GM19240 (cell line): Measurements from ENCODE around the gene CACNG4.

Experiments used
- DNase-seq: peaks from one replicate; pipeline ENCODE4 v3.0.0; 2011; ENCODE audit warnings: low spot score; ENCODE audit not compliant: insufficient read length

Gene CACNG4

GRCh38 chr17:66984730-66985129, 20.2 kb downstream of the CACNG4 start:
- DNase-seq, result no peak

- DNase-seq, result no peak
Measured at GRCh38 chr17:66985338-66986237, 21.1 kb downstream of the CACNG4 start.

DNA sequence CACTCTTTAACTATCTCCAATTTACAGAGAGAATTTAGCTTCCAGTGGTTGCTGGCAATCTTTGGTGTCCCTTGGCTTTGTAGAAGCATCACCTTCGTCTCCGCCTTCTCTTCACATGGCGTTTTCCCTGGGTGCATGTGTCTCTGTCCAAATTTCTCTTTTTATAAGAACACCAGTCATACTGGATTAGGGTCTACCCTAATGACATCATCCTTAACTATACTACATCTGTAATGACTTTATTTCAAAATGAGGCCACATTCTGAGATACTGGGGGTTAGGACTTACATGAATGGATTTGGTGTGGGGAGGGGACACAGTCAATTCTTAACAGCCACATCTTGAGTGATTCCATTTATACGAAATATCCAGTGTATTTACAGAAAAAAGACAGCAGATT, 22.2 kb downstream of the CACNG4 start:
- no peak for DNase-seq

DNA sequence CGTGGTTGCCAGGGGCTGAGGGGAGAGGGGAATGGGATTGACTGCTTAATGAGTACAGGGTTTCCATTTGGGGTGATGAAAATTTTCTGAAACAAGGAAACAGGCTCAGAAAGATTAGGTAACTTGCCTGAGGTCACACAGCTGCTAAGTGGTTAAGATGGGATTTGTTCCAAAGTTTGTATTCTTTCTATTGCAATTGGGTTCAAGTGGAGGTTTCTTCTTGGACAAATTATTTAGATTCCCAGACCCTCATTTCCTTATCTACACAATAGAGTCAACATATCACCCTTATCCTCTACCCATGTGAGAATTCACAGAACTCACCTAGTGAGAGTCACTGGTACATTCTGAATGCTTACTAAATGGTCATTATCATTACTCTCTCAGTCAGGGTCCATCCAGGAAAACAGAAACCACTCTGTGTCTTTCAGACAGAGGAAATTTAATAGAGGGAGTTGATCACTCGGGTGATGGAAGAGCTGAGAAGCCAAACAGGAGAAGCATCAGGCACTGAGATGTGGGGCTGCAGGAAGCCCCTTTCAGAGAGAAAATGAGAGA, 22.6 kb downstream of the CACNG4 start:
- DNase-seq, result no peak

- no peak for DNase-seq
Measured at GRCh38 chr17:66988069-66988798, 23.7 kb downstream of the CACNG4 start.

DNA sequence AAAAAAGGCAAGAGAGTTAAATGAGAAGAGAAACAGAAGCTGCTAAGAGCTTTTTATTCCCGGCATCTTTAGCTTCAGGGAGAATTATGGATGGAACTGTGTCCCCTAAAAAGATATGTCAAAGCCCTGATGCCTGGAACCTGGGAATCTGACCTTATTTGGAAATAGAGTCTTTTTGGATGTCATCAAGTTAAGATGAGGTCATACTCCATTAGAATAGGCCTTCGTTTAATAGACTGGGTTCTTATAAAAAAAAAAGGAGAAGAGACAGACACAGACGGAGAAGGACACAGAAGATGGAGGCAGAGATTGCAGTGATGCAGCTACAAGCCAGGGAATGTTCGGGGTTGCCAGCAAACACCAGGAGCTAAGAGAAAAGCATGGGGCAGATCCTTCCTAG, 24.6 kb downstream of the CACNG4 start:
- no peak for DNase-seq

- DNase-seq, result no peak
Measured at GRCh38 chr17:66989579-66989978, 25.1 kb downstream of the CACNG4 start.

DNA sequence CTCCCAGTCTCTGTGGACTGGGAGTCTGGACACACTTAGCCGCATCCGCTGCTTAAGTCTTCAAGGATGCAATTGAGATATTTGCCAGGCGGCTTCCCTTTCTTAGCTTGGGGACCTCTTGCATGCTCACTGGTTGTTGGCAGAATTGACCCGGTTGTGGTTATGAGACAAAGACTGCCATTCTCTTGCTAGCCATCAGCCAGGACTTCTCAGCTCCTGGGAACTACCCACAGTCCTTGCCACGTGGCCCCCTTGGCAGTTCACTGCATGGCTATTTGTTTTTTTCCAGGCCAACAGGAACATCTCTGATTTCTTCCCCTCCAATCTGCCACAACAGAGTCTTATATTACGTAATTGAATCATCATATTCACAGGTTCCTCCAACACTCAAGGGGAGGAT, 25.5 kb downstream of the CACNG4 start:
- no peak for DNase-seq

DNA sequence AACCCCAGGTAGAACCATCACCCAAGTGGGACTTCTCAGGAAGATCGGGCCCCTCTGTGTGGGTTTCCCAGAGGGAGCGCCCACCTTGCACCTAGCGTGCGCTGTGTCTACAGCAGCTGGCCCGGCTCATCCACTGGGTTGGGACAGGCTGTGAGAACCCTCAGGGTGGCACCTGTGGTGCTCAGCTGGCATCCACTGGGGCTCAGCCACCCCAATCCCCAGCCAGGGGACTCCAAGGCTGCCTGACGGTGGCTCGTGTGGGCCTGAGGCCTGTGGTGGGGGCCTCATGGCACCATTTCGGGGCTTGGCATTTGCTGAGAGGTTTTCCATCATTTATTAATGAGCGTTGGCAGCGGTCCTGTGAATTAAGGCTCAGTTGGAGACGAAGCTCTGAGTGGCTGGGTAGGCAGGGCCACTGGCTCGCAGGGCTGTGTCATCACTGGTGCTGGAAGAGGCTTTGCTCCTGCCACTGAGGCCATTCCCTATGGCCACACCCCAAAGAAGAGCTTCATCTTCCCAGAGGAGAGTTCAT, 28.5 kb downstream of the CACNG4 start:
- no peak for DNase-seq

- DNase-seq, result no peak
Measured at GRCh38 chr17:66994361-66994760, 29.9 kb downstream of the CACNG4 start.

- DNase-seq, result no peak
Measured at GRCh38 chr17:66994930-66995535, 30.5 kb downstream of the CACNG4 start.

DNA sequence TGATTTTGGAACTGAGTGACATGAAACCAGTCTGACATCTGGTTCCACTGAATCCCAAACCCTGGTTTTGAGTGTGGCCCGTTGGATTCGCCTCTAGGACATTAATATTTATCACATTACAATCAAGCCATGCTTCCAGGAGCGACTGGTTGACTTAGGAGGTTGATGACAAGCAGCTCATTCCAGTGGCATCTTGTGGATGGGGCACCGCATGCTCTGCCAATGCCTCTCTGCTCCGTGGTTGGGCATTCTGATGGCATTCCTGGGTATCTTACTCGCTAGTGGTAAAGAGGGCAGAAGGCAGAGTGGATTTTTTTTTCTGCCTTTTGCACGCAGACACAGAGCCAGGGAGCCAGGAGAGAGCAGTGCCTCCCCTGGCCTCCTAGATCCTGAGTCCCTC, 31.4 kb downstream of the CACNG4 start:
- no peak for DNase-seq

GRCh38 chr17:66996926-66997325, 32.4 kb downstream of the CACNG4 start:
- DNase-seq, result no peak

DNA sequence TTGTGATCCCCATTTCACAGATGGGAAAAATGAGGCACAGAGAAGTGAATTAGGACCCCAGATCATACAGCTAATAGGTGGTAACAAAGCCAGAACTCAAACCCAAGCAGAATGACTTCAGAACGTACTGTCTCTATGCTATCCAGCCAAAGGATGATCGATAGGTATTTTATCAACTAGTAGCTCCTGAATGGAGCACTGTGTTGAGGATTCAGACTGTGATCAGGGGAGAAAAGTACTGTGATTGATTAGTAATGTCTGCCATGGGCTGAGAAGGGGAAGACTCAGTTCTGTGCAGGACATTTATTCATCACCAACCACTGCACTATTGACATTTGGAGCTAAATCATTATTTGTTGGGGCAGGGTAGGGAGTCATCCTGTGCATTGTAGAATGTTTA, 38.7 kb downstream of the CACNG4 start:
- DNase-seq, result no peak

- DNase-seq, result no peak
Measured at GRCh38 chr17:67004181-67004580, 39.7 kb downstream of the CACNG4 start.

GRCh38 chr17:67007266-67007665, 42.8 kb downstream of the CACNG4 start:
- DNase-seq, result no peak

DNA sequence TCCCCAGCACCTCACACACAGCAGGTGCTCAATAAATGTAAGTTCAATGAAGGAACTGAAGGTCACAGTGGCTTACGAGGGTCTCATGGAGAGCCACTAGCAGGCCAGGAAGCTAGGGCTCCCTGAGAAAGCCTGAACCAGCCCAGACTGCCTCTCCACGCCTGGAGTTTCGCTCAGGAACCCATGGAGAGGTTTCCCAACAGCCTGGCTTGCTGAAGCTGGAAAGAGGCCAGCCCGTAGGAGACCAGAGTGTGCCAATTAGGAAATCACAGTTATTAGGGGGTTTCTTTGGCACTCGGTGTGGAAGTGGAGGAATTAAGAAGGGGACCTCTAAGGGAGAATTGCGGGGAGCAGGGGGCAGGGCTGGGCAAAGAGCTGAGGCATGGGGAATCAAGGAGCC, 43.6 kb downstream of the CACNG4 start:
- DNase-seq, result no peak

GRCh38 chr17:67011527-67012175, 47.1 kb downstream of the CACNG4 start:
- DNase-seq, result peak; percentile 31

DNA sequence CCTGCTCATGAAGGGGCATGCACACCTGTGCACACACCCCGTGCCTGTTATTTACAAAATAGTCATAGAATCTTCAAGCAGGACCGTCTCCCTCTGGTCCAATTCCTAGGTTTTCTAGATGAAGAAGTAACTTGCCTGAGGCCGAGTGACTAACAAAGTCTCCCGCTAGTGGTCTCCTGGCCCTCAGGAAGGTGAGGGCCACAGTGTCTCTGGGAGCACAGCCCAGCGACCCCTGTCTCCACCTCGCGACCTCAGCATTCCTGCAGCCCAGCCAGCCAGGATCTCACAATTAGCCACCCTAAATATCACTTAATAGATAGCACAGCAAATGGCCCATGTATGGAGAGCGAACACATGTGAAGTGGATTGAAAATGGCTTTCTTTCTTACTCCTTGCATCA, 49.4 kb downstream of the CACNG4 start:
- DNase-seq, result no peak

DNA sequence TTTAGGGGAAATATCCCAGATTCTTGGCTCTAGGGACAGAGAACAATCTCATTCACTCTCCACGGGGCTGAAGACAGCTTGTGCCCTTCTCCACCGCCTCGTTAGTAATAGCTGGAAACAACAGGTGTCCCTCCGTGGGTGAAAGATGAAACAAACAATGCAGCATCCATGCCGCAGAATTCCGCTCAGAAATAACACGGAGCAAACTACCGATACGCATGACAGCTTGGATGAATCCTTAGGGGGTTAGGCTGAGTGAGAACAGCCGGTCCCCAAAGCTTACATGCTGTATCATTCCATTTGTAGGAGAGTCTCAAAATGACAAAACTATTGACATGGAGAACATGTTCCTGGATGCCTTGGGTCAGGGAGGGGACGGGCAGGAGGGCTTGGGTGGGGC, 50.5 kb downstream of the CACNG4 start:
- no peak for DNase-seq
